Prostate gland (tissue), 2 donors: Measurements from ENCODE around the gene CHCHD4.

ENCODE experiments used
- POLR2A ChIP-seq: fragments of 450-650 bp; IDR thresholded peaks from one replicate; pipeline ENCODE4 v1.6.1; 2016; ENCODE audit warnings: antibody characterized with exemption, mild to moderate bottlenecking
- TF ChIP-seq, protein P1 (sequence below), 4 experiments: fragments of 200-600 bp in 2 of 4; fragments of 450-650 bp in 2 of 4; sonication (generic) in 2 of 4; IDR thresholded peaks; 1 replicate in 3 of 4; 2 replicates in 1 of 4; pipeline ENCODE4 v1.5.1; 2016 to 2019; ENCODE audit warnings: antibody characterized with exemption in 4 of 4, mild to moderate bottlenecking in 2 of 4, moderate library complexity in 2 of 4

DNA sequence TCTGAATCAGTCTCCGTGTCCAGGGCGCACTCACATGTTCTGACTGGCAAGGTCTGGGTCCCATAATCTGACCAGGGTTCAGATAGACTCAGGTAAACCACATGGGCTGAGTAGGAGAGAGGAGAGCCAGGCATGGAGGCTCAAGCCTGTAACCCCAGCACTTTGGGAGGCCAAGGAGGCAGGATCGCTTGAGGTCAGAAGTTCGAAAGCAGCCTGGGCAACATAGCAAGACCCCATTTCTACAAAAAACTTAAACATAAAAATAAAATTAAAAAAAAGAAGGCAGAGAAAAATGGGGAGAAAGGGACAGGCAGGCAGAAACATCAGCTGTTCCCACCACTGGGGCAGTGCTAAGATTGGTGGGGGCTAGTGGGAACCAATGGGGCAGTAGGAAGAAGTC, 5.6 kb upstream of the CHCHD4 start:
- no peak for TF ChIP-seq POLR2A
- TF ChIP-seq, protein P1, sequence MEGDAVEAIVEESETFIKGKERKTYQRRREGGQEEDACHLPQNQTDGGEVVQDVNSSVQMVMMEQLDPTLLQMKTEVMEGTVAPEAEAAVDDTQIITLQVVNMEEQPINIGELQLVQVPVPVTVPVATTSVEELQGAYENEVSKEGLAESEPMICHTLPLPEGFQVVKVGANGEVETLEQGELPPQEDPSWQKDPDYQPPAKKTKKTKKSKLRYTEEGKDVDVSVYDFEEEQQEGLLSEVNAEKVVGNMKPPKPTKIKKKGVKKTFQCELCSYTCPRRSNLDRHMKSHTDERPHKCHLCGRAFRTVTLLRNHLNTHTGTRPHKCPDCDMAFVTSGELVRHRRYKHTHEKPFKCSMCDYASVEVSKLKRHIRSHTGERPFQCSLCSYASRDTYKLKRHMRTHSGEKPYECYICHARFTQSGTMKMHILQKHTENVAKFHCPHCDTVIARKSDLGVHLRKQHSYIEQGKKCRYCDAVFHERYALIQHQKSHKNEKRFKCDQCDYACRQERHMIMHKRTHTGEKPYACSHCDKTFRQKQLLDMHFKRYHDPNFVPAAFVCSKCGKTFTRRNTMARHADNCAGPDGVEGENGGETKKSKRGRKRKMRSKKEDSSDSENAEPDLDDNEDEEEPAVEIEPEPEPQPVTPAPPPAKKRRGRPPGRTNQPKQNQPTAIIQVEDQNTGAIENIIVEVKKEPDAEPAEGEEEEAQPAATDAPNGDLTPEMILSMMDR (IDR thresholded peaks at IDR 0.05) = no peak
